ENCODE results near the gene AP2A1. TPM values are rescaled to one million over a fixed set of nuclear protein-coding genes. Genes with fewer than 3 reads are reported as not detected.

Gene AP2A1
- total and polyA plus RNA-seq, 4 donors: 20.1 to 123 (median 57.5) TPM

- H3K9ac ChIP-seq (ENCODE audit: low read depth in 1 of 2, low read length in 2 of 2): no peak overlapping the region
- H3K4me1 ChIP-seq (ENCODE audit: control insufficient read depth in 4 of 4, insufficient read depth in 4 of 4, low read length in 3 of 4): no peaks in the 10 kb centered on the region
- no peak overlapping the region for H3K27ac ChIP-seq (ENCODE audit: low read depth in 1 of 2, low read length in 2 of 2)
- H3K4me3 ChIP-seq (ENCODE audit: low read depth in 1 of 3, low read length in 3 of 3): no peak overlapping the region
- no peaks in the 10 kb centered on the region for H3K27me3 ChIP-seq (ENCODE audit: control insufficient read depth in 4 of 4, insufficient read depth in 4 of 4, low read length in 3 of 4)
- DNase-seq (ENCODE audit: low spot score): no peak
- no peak for TF ChIP-seq NR2F2 (IDR thresholded peaks at IDR 0.05)
- no peak for TF ChIP-seq TAF1 (conservative IDR thresholded peaks at IDR 0.05)
- TF ChIP-seq FOXA1 (IDR thresholded peaks at IDR 0.05): no peak
- TF ChIP-seq, protein P1, sequence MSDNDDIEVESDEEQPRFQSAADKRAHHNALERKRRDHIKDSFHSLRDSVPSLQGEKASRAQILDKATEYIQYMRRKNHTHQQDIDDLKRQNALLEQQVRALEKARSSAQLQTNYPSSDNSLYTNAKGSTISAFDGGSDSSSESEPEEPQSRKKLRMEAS (IDR thresholded peaks at IDR 0.05): no peak
- TF ChIP-seq EGR1 (IDR thresholded peaks at IDR 0.05; ENCODE audit: low read depth in 2 of 2): no peak
- H3K36me3 ChIP-seq (ENCODE audit: control insufficient read depth in 4 of 4, insufficient read depth in 3 of 4, low read depth in 1 of 4, low read length in 3 of 4): peaks cover 5 to 43% (median 12%) of the 10 kb centered on the region in 4 donors
- 95% methylated on average over 8 of the region's 8 CpGs for WGBS
- no peaks in the 10 kb centered on the region for H3K9me3 ChIP-seq (ENCODE audit: control insufficient read depth in 4 of 4, low read length in 3 of 4)
Measured at GRCh38 chr19:49829200-49829599, 62.4 kb downstream of the AP2A1 start.

DNA sequence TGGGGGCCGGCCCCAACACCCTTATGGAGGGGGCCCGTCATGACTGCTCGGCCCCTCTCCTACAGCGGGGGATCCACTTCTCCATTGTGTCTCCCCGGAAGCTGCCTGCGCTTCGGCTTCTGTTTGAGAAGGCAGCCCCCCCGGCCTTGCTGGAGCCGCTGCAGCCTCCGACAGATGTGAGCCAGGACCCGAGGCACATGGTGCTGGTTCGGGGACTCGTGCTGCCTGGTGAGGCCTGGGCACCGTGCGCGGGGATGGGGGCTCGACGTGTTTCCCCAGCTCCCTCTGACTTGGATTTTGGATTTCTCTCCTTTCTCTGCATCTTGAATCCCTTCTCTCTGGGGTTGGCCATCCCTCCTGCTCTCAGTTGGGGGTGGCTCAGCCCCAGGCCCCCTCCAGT is 62.9 kb downstream of the AP2A1 start:
- Histone ChIP-seq H3K4me3 (ENCODE audit: low read depth in 1 of 3, low read length in 3 of 3) (no peak overlapping the region), H3K27me3 (ENCODE audit: control insufficient read depth in 4 of 4, insufficient read depth in 4 of 4, low read length in 3 of 4) (no peaks in the 10 kb centered on the region), H3K4me1 (ENCODE audit: control insufficient read depth in 4 of 4, insufficient read depth in 4 of 4, low read length in 3 of 4) (no peaks in the 10 kb centered on the region), H3K9me3 (ENCODE audit: control insufficient read depth in 4 of 4, low read length in 3 of 4) (no peaks in the 10 kb centered on the region), H3K36me3 (ENCODE audit: control insufficient read depth in 4 of 4, insufficient read depth in 3 of 4, low read depth in 1 of 4, low read length in 3 of 4) (peaks cover 5 to 48% (median 15%) of the 10 kb centered on the region in 4 donors), H3K9ac (ENCODE audit: low read depth in 1 of 2, low read length in 2 of 2) (no peak overlapping the region), H3K27ac (ENCODE audit: low read depth in 1 of 2, low read length in 2 of 2) (no peak overlapping the region)
- TF ChIP-seq FOXA1 (IDR thresholded peaks at IDR 0.05) (no peak), HNF4G (IDR thresholded peaks at IDR 0.05) (no peak), FOXA2 (IDR thresholded peaks at IDR 0.05) (no peak), JUND (IDR thresholded peaks at IDR 0.05) (no peak), RAD21 (IDR thresholded peaks at IDR 0.05) (no peak), HNF4A (conservative IDR thresholded peaks at IDR 0.05) (no peak), YY1 (IDR thresholded peaks at IDR 0.05) (no peak), ATF3 (IDR thresholded peaks at IDR 0.05) (no peak), EGR1 (IDR thresholded peaks at IDR 0.05; ENCODE audit: low read depth in 2 of 2) (no peak), SP1 (IDR thresholded peaks at IDR 0.05) (no peak), RXRA (IDR thresholded peaks at IDR 0.05) (no peak), CTCF (IDR thresholded peaks at IDR 0.05; ENCODE audit: low read depth, low read length, missing input control) (no peak), NR2F2 (IDR thresholded peaks at IDR 0.05) (no peak)
- TF ChIP-seq, protein P2, sequence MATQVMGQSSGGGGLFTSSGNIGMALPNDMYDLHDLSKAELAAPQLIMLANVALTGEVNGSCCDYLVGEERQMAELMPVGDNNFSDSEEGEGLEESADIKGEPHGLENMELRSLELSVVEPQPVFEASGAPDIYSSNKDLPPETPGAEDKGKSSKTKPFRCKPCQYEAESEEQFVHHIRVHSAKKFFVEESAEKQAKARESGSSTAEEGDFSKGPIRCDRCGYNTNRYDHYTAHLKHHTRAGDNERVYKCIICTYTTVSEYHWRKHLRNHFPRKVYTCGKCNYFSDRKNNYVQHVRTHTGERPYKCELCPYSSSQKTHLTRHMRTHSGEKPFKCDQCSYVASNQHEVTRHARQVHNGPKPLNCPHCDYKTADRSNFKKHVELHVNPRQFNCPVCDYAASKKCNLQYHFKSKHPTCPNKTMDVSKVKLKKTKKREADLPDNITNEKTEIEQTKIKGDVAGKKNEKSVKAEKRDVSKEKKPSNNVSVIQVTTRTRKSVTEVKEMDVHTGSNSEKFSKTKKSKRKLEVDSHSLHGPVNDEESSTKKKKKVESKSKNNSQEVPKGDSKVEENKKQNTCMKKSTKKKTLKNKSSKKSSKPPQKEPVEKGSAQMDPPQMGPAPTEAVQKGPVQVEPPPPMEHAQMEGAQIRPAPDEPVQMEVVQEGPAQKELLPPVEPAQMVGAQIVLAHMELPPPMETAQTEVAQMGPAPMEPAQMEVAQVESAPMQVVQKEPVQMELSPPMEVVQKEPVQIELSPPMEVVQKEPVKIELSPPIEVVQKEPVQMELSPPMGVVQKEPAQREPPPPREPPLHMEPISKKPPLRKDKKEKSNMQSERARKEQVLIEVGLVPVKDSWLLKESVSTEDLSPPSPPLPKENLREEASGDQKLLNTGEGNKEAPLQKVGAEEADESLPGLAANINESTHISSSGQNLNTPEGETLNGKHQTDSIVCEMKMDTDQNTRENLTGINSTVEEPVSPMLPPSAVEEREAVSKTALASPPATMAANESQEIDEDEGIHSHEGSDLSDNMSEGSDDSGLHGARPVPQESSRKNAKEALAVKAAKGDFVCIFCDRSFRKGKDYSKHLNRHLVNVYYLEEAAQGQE (IDR thresholded peaks at IDR 0.05): no peak
- TF ChIP-seq, protein P1 (IDR thresholded peaks at IDR 0.05): no peak
- TF ChIP-seq, protein P3, sequence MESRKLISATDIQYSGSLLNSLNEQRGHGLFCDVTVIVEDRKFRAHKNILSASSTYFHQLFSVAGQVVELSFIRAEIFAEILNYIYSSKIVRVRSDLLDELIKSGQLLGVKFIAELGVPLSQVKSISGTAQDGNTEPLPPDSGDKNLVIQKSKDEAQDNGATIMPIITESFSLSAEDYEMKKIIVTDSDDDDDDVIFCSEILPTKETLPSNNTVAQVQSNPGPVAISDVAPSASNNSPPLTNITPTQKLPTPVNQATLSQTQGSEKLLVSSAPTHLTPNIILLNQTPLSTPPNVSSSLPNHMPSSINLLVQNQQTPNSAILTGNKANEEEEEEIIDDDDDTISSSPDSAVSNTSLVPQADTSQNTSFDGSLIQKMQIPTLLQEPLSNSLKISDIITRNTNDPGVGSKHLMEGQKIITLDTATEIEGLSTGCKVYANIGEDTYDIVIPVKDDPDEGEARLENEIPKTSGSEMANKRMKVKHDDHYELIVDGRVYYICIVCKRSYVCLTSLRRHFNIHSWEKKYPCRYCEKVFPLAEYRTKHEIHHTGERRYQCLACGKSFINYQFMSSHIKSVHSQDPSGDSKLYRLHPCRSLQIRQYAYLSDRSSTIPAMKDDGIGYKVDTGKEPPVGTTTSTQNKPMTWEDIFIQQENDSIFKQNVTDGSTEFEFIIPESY (IDR thresholded peaks at IDR 0.05): no peak
- 98% methylated on average over 18 of the region's 18 CpGs for WGBS
- DNase-seq (ENCODE audit: low spot score): no peak

All from liver (tissue), 9 donors.